ENCODE measurements around the gene C16orf46.

DNA sequence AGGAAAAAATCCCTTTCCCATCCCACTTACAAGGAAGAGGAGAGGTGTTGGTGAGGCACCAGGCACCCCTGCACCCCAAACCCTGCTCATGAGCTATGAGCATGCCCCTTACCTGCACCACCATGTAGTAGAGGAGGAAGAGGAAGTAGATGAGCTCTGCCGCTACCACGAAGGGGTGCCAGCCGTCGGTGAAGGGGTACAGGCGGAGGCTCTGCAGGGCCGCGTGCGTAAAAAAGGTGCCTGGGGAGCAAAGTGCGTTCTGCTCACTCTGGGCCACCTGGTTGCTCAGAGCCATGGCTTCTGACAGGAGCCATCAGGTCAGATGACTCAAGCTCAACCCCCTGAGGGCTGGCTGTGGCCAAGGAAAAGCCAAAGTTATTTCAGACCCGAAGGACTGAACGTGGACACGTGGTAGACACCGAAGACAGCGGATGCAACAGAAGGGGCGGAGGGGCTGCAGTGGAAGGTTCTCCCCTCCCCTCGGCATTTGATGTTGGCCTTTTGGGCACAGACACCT, 44.5 kb upstream of the C16orf46 start:
- no peak for TF ChIP-seq POLR2AphosphoS5 (IDR thresholded peaks at IDR 0.05; ENCODE audit: low read depth, low read length)
- no peak for TF ChIP-seq TAF1 (IDR thresholded peaks at IDR 0.05; ENCODE audit: borderline replicate concordance, low read depth, low read length)
- TF ChIP-seq POLR2A (IDR thresholded peaks at IDR 0.05; ENCODE audit: low read depth, low read length), result no peak

Data from GM12892 (cell line).